Measurements from ENCODE around the gene RCC2.
"Not testable (repeated sequence)": the region's sequence is repeated elsewhere in the genome, so short reads cannot be mapped to it uniquely, and the experiment has no call there.

RCC2 gene

DNA sequence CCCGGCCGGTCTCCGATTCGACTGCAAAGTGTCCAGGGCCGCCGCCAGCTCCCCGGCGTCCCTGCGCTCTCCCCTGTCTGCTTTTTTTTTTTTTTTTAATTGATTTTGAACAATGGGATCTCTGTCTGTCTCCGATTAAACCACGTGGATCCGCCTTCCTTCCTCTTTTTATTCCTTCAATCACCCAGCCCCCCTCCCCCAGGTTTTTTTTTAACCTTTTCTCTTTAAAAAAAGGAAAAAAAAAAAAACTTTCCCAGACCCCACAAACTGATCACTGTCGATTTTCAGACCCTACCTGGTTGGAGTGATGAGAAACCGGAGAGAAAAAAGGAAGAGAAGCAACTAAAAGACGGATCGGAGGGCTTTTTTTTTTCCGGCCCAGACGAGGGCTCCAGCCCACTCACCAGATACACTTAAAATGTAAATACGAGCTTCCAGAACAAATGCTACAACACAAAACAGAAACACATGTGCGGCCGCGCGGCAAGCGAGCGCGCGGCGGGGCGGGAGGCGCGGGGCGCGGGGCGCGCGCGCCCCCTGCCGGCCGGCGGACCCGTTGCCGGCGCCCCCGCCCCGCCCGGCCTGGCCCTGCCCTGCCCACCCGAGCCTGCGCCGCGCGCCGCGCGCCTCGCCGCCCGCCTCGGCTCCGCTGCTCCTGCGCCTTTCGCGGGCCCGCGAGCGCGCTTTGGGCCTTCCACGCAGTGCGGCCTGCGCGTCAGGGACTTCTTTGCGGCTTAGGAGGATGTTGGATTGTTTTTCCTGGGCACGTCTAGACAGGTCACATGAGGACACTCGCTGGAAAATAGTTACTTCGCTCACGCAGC is at the start of gene RCC2:
Gene RCC2 (minus strand): TSS at position 428 of the 824 bp plus-strand sequence. CDS start 1,163 bp downstream, outside the sequence.
- TF ChIP-seq, protein P1, sequence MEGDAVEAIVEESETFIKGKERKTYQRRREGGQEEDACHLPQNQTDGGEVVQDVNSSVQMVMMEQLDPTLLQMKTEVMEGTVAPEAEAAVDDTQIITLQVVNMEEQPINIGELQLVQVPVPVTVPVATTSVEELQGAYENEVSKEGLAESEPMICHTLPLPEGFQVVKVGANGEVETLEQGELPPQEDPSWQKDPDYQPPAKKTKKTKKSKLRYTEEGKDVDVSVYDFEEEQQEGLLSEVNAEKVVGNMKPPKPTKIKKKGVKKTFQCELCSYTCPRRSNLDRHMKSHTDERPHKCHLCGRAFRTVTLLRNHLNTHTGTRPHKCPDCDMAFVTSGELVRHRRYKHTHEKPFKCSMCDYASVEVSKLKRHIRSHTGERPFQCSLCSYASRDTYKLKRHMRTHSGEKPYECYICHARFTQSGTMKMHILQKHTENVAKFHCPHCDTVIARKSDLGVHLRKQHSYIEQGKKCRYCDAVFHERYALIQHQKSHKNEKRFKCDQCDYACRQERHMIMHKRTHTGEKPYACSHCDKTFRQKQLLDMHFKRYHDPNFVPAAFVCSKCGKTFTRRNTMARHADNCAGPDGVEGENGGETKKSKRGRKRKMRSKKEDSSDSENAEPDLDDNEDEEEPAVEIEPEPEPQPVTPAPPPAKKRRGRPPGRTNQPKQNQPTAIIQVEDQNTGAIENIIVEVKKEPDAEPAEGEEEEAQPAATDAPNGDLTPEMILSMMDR (IDR thresholded peaks at IDR 0.05; ENCODE audit: insufficient read depth, low read depth, low read length, missing control alignments): peak; percentile 32
- peak; percentile 83 for DNase-seq (ENCODE audit: low read depth)
- H3K4me3 ChIP-seq (ENCODE audit: low read depth, low read length): peak within 1 kb of the TSS; percentile 88

DNA sequence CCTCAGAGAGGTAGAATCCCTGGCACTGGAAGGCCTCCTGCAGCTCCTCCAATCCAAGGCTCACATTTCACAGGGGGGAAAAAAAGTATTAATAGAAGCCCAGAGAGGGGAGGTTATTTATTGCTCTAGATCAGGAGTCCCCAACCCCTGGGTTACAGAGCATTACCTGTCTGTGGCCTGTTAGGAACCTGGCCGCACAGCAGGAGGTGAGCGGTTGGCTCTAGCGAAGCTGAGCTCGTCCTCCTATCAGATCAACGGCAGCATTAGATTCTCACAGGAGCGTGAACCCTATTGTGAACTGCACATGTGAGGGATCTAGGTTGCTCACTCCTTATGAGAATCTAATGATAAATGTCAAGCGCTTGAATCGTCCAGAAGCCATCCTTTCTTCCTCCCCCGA is 46.8 kb upstream of the RCC2 start:
- TF ChIP-seq, protein P1 (IDR thresholded peaks at IDR 0.05; ENCODE audit: insufficient read depth, low read depth, low read length, missing control alignments): no peak
- DNase-seq (ENCODE audit: low read depth): no peak
- no peak overlapping the region for H3K4me3 ChIP-seq (ENCODE audit: low read depth, low read length)

DNA sequence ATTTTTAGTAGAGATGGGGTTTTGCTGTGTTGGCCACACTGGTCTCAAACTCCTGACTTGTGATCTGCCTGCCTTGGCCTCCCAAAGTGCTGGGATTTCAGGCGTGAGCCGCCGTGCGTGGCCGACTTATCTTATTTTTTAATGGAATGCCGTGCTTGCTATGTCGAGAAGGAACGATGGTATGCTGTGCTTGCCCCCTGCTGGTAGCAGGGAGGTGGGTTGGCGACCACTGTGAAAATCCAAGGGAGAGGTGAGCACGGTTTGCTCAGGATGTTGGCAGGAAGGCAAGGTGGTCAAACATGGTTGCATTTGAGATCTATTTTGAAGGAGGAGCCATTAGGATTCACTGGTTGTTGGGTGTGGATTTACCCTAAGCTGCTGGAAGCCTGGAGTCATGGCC is 45.8 kb upstream of the RCC2 start:
- H3K4me3 ChIP-seq (ENCODE audit: low read depth, low read length): no peak overlapping the region
- peak; percentile 20 for DNase-seq (ENCODE audit: low read depth)
- TF ChIP-seq, protein P1 (IDR thresholded peaks at IDR 0.05; ENCODE audit: insufficient read depth, low read depth, low read length, missing control alignments): peak; percentile 55

DNA sequence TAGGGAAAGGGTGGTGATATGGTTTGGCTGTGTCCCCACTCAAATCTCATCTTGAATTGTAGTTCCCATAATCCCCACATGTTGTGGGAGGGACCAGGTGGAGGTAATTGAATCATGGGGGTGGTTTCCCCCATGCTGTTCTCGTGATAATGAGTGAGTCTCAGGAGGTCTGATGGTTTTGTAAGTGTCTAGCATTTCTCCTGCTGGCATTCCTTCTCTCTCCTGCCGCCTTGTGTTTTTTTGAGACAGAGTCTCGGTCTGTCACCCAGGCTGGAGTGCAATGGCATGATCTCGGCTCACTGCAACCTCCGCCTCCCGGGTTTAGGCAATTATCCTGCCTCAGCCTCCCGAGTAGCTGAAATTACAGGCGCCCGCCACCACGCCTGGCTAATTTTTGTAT is 42.5 kb upstream of the RCC2 start:
- H3K4me3 ChIP-seq (ENCODE audit: low read depth, low read length); DNase-seq (ENCODE audit: low read depth): not testable (repeated sequence)

DNA sequence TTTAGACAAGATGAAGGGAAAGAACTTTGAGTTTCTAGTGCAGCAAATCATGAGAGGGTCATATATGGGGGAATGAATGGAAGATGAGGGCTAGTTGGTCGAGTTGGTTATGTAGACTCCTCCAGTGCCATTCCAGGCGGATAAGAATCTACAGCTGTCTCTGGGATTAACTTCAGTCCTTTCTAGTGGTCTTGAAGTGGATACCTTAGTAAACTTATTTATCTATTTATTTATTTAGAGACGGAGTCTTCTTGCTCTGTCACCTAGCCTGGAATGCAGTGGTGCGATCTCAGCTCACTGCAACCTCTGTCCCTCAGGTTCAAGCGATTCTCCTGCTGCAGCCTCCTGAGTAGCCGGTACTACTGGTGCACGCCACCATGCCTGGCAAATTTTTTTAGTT is 41.4 kb upstream of the RCC2 start:
- no peak overlapping the region for H3K4me3 ChIP-seq (ENCODE audit: low read depth, low read length)
- TF ChIP-seq, protein P1 (IDR thresholded peaks at IDR 0.05; ENCODE audit: insufficient read depth, low read depth, low read length, missing control alignments): no peak
- no peak for DNase-seq (ENCODE audit: low read depth)

DNA sequence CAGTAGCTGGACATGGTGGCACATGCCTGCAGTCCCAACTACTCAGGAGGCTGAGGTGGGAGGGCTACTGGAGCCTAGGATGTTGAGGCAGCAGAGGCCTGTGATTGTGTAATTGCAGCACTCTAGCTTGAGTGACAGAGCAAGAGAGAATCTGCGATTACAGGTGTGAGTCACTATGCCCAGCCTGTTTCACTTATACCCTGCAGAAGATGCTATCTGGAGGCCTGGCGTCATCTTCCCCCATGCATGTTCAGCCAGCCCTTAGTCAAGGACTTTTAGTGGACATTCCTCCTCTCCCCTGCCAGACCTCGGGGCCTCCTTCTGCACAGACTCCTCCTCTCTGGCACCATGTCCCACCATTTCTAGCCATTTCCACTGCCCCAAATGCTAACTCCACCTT is 36.3 kb upstream of the RCC2 start:
- DNase-seq (ENCODE audit: low read depth): no peak
- TF ChIP-seq, protein P1 (IDR thresholded peaks at IDR 0.05; ENCODE audit: insufficient read depth, low read depth, low read length, missing control alignments): no peak
- no peak overlapping the region for H3K4me3 ChIP-seq (ENCODE audit: low read depth, low read length)

DNA sequence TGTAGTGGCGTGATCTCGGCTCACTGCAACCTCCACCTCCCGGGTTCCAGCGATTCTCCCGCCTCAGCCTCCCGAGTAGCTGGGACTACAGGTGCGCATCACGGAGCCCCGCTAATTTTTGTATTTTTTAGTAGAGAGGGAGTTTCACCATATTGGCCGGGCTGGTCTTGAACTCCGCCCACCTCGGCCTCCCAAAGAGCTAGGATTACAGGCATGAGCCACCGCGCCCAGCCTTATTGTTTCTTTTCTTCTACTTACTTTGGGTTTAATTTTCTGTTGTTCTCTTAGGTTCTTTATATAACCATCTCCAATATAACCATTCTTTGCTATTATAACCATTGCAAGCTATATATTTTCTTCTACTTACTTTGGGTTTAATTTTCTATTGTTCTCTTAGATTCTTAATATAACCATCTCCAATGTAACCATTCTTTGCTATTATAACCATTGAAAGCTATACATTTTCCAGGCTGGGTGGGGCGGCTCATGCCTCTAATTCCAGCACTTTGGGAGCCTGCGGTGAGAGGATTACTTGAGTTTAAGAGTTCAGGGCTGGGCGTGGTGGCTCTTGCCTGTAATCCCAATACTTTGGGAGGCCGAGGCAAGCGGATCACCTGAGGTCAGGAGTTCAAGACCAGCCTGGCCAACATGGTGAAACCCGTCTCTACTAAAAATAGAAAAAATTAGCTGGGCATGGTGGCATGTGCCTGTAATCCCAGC is 35.5 kb upstream of the RCC2 start:
- DNase-seq (ENCODE audit: low read depth); H3K4me3 ChIP-seq (ENCODE audit: low read depth, low read length): not testable (repeated sequence)
